ENCODE results near the gene LUZP2.

GRCh38 chr11:24685821-24686220, 189.0 kb downstream of the LUZP2 start:
- TF ChIP-seq EP300 (IDR thresholded peaks at IDR 0.05): no peak
- no peak for TF ChIP-seq POLR2A (IDR thresholded peaks at IDR 0.05; ENCODE audit: low read depth)
- TF ChIP-seq, protein P1, sequence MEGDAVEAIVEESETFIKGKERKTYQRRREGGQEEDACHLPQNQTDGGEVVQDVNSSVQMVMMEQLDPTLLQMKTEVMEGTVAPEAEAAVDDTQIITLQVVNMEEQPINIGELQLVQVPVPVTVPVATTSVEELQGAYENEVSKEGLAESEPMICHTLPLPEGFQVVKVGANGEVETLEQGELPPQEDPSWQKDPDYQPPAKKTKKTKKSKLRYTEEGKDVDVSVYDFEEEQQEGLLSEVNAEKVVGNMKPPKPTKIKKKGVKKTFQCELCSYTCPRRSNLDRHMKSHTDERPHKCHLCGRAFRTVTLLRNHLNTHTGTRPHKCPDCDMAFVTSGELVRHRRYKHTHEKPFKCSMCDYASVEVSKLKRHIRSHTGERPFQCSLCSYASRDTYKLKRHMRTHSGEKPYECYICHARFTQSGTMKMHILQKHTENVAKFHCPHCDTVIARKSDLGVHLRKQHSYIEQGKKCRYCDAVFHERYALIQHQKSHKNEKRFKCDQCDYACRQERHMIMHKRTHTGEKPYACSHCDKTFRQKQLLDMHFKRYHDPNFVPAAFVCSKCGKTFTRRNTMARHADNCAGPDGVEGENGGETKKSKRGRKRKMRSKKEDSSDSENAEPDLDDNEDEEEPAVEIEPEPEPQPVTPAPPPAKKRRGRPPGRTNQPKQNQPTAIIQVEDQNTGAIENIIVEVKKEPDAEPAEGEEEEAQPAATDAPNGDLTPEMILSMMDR (IDR thresholded peaks at IDR 0.05): no peak
- TF ChIP-seq POLR2AphosphoS5 (IDR thresholded peaks at IDR 0.05): no peak
